ENCODE data around the gene BCAS1.

Gene BCAS1

DNA sequence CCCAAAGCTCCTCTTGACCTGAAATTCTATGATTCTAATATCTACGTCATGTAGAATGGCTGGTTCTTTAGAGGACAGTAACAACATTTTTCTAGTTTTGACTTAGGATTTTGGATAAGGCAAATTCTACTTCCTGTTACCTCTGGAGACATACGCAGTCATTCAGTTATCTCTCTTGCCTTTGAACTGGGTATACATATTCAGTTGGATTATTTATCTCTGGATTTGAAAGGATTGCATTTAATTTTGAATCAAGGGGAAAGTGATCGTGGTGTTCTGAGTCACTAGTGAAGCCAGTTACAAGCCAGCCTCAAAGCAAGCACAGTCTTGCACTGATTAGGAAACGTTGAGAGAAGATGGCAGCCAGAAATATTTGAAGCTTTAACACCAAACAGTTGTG lies 35.3 kb upstream of the BCAS1 start:
- DNase-seq (ENCODE audit: low read depth in 1 of 2, low spot score in 1 of 2): no peak
- Histone ChIP-seq H3K4me3 (replicated peaks; ENCODE audit: insufficient read depth, low read length) (no peak overlapping the region), H3K27me3 (ENCODE audit: insufficient read depth, poor library complexity, severe bottlenecking) (peaks cover 3% of the 10 kb centered on the region), H3K27ac (replicated peaks) (no peak overlapping the region)
- TF ChIP-seq GABPA (IDR thresholded peaks at IDR 0.05; ENCODE audit: low read depth) (no peak), SPI1 (IDR thresholded peaks at IDR 0.05; ENCODE audit: borderline replicate concordance, low read depth) (no peak), POLR2AphosphoS5 (IDR thresholded peaks at IDR 0.05; ENCODE audit: low read depth) (no peak)
- TF ChIP-seq, protein P1, sequence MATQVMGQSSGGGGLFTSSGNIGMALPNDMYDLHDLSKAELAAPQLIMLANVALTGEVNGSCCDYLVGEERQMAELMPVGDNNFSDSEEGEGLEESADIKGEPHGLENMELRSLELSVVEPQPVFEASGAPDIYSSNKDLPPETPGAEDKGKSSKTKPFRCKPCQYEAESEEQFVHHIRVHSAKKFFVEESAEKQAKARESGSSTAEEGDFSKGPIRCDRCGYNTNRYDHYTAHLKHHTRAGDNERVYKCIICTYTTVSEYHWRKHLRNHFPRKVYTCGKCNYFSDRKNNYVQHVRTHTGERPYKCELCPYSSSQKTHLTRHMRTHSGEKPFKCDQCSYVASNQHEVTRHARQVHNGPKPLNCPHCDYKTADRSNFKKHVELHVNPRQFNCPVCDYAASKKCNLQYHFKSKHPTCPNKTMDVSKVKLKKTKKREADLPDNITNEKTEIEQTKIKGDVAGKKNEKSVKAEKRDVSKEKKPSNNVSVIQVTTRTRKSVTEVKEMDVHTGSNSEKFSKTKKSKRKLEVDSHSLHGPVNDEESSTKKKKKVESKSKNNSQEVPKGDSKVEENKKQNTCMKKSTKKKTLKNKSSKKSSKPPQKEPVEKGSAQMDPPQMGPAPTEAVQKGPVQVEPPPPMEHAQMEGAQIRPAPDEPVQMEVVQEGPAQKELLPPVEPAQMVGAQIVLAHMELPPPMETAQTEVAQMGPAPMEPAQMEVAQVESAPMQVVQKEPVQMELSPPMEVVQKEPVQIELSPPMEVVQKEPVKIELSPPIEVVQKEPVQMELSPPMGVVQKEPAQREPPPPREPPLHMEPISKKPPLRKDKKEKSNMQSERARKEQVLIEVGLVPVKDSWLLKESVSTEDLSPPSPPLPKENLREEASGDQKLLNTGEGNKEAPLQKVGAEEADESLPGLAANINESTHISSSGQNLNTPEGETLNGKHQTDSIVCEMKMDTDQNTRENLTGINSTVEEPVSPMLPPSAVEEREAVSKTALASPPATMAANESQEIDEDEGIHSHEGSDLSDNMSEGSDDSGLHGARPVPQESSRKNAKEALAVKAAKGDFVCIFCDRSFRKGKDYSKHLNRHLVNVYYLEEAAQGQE (IDR thresholded peaks at IDR 0.05; ENCODE audit: insufficient replicate concordance, low read depth): no peak
- TF ChIP-seq, protein P2, sequence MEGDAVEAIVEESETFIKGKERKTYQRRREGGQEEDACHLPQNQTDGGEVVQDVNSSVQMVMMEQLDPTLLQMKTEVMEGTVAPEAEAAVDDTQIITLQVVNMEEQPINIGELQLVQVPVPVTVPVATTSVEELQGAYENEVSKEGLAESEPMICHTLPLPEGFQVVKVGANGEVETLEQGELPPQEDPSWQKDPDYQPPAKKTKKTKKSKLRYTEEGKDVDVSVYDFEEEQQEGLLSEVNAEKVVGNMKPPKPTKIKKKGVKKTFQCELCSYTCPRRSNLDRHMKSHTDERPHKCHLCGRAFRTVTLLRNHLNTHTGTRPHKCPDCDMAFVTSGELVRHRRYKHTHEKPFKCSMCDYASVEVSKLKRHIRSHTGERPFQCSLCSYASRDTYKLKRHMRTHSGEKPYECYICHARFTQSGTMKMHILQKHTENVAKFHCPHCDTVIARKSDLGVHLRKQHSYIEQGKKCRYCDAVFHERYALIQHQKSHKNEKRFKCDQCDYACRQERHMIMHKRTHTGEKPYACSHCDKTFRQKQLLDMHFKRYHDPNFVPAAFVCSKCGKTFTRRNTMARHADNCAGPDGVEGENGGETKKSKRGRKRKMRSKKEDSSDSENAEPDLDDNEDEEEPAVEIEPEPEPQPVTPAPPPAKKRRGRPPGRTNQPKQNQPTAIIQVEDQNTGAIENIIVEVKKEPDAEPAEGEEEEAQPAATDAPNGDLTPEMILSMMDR (IDR thresholded peaks at IDR 0.05; ENCODE audit: insufficient read depth, low read length): no peak

DNA sequence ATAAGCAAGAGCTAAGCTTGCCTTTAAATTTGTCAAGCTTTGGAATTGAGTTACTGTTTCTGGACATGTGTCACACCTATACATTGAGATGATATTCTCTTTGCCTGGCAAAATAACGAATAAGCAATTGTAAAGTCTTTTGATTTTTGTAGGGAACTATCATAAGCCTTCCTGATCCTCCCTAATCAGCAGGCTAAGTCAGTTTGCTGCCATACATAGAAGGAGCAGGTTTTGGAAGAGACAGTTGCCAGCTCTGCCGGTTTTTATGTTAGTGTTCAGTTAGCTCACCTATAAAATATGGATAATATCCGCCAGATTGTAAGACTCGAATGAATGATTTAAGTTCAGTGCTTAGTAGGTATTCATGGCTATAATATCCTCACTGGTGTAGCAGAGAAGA lies 34.4 kb upstream of the BCAS1 start:
- no peak for DNase-seq (ENCODE audit: low read depth in 1 of 2, low spot score in 1 of 2)
- H3K4me3 ChIP-seq (replicated peaks; ENCODE audit: insufficient read depth, low read length): no peak overlapping the region
- peaks cover 3% of the 10 kb centered on the region for H3K27me3 ChIP-seq (ENCODE audit: insufficient read depth, poor library complexity, severe bottlenecking)
- TF ChIP-seq GABPA (IDR thresholded peaks at IDR 0.05; ENCODE audit: low read depth) (no peak), SPI1 (IDR thresholded peaks at IDR 0.05; ENCODE audit: borderline replicate concordance, low read depth) (no peak), POLR2AphosphoS5 (IDR thresholded peaks at IDR 0.05; ENCODE audit: low read depth) (no peak)
- TF ChIP-seq, protein P1 (IDR thresholded peaks at IDR 0.05; ENCODE audit: insufficient replicate concordance, low read depth): no peak
- TF ChIP-seq, protein P2 (IDR thresholded peaks at IDR 0.05; ENCODE audit: insufficient read depth, low read length): no peak
- no peak overlapping the region for H3K27ac ChIP-seq (replicated peaks)

DNA sequence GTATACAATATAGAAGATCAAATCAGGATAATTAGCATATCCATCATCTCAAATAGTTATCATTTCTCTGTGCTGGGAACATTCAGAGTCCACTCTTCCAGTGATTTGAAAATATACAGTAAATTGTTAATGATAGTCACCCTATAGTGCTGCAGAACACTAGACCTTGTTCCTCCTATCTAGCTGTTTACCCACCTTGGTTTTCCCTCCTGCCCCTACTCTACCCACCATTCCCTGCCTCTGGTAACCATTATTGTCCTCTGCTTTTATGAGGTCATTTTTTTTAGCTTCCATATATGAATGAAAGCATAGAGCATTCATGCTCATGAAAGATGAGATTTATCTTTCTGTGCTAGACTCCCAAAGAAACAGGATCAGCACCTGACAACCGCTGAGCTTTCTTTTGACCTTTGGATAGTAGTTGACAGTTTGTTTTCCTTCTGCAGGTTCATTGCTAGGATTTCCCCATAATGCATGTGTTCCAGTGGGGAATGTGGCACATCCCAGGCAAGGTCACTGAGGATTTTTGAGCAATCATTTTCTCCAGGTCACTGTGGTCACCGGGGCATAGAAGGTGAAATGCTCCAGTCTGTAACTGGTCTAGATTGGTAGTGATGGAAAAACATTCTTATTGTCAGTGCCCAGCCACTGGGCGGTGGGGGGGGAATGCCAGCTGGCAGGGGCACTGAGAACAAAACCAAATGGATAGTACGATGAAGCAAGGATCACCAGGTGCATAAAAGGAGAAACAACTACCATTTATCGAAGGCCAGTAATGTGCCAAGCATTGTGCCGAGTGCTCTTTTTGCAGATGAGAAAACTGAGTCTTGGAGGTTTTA lies 33.6 kb upstream of the BCAS1 start:
- DNase-seq (ENCODE audit: low read depth in 1 of 2, low spot score in 1 of 2): no peak
- H3K4me3 ChIP-seq (replicated peaks; ENCODE audit: insufficient read depth, low read length): no peak overlapping the region
- no peak for TF ChIP-seq GABPA (IDR thresholded peaks at IDR 0.05; ENCODE audit: low read depth)
- H3K27me3 ChIP-seq (ENCODE audit: insufficient read depth, poor library complexity, severe bottlenecking): peaks cover 3% of the 10 kb centered on the region
- H3K27ac ChIP-seq (replicated peaks): no peak overlapping the region

DNA sequence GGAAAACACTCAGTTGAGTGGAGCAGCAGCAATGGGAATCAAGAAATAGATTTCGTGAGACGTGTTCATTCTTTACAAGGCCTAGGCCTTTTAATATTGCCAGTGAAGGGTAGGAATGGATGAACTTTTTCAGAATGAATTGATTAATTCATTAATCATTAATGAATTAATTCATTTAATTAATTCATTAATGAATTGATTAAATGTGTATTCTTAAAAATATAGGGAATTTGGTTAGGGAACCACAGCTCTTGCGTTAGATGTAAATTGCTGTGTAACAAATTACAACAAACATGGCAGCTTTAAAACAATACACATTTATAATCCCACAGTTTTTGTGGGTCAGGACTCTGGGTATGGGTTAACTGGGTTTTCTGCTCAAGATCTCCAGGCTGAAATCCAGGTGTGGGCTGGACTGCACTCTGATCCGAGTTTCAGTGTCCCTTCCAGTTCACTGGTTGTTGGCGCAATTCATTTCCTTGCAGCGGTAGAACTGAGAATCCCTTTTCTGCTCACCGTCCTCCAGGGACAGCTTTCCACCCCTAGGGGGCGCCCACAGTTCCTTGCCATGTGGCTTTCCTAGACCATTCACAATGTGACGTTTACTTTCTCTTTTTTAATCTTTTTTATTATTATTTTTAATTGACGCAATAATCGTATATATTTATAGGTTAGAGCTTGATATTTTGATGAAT lies 32.8 kb upstream of the BCAS1 start:
- no peak overlapping the region for H3K27ac ChIP-seq (replicated peaks)

More for the DNA sequence above, 32.8 kb upstream of the BCAS1 start:
- TF ChIP-seq, protein P2 (IDR thresholded peaks at IDR 0.05; ENCODE audit: insufficient read depth, low read length): peak; percentile 83
- TF ChIP-seq GABPA (IDR thresholded peaks at IDR 0.05; ENCODE audit: low read depth): no peak
- Histone ChIP-seq H3K4me3 (replicated peaks; ENCODE audit: insufficient read depth, low read length) (no peak overlapping the region), H3K27me3 (ENCODE audit: insufficient read depth, poor library complexity, severe bottlenecking) (peaks cover 3% of the 10 kb centered on the region)
- DNase-seq (ENCODE audit: low read depth in 1 of 2, low spot score in 1 of 2): peak; percentile 67 to 80
